Endometrial microvascular endothelial cells (primary cell): Measurements from ENCODE around the gene ZFPM1. TPM values are rescaled to one million over a fixed set of nuclear protein-coding genes. Genes with fewer than 3 reads are reported as not detected.

Experiments
- in situ Hi-C: cut with HindIII; loops from 2 replicates; pipeline ENCODE4 v1.10.0; 2017; ENCODE audit warnings: low sequenced_read_pairs, low pct_unique_long_range_greater_than_20kb; ENCODE audit errors: inconsistent ontology term
- total RNA-seq: library from RNA; depleted of rRNA; stranded (reverse); fragments of >200 nt; gene quantifications from one replicate; pipeline ENCODE4 v1.2.3, GENCODE V29; 2015; ENCODE audit errors: inconsistent ontology term

Gene ZFPM1
- total RNA-seq, 1 donor from 2014 or later = 1.2 TPM

DNA sequence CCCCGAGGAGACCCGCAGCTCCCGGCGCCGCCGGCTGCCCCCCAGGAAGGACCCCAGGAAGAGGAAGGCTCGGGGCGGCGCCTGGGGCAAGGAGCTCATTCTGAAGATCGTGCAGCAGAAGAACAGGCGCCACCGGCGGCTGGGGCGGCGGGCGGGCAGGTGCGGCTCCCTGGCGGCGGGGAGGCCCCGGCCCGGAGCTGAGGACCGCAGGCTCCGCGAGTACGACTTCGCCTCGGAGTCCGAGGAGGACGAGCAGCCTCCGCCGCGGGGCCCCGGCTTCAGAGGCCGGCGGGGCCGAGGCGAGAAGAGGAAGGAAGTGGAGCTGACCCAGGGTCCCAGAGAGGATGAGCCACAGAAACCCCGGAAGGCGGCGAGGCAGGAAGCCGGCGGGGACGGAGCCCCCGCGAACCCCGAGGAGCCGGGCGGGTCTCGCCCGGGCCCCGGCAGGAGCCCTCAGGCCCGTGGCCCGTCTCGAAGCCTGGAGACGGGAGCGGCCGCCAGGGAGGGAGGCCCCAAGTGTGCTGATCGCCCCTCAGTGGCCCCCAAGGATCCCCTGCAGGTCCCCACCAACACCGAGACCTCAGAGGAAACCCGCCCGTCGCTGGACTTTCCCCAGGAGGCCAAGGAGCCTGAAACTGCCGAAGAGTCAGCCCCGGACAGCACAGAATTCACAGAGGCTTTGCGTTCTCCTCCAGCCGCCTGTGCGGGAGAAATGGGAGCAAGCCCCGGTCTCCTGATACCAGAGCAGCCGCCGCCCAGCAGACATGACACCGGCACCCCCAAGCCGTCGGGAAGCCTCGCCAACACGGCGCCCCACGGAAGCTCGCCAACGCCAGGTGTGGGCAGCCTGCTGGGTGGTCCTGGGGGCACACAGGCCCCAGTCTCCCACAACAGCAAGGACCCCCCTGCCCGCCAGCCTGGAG is 22.3 kb upstream of the ZFPM1 start:
- in situ Hi-C loops = loop anchor here (25.0 kb wide), 1 partner anchor 107 kb away; no protein-coding TSS in a partner anchor

DNA sequence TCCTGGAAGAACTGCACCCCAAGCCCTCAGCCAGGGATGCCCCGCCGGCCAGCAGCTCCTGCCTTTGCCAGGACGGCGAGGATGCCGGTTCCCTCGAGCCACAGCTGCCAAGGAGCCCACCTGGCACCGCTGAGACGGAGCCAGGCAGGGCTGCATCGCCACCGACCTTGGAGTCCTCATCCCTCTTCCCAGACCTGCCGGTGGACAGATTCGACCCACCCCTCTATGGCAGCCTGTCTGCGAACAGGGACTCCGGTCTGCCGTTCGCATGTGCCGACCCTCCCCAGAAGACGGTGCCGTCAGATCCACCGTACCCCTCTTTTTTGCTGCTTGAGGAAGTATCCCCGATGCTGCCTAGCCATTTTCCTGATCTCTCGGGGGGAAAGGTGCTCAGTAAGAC is 21.4 kb upstream of the ZFPM1 start:
- in situ Hi-C loops = loop anchor here (25.0 kb wide), 1 partner anchor 106 kb away; no protein-coding TSS in a partner anchor

DNA sequence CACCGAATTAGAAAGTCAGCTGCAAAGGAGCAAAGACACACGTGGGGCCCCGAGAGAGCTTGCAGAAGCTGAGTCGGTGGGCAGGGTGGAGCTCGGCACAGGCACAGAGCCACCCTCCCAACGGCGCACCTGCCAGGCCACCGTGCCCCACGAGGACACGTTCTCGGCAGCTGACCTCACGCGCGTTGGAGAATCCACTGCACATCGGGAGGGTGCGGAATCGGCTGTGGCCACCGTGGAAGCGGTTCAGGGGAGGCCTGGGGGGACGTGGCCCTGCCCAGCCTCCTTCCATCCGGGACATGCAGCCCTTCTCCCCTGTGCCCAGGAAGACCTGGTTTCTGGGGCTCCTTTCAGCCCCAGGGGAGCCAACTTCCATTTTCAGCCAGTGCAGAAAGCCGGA is 20.9 kb upstream of the ZFPM1 start:
- in situ Hi-C loops = loop anchor here (25.0 kb wide), 1 partner anchor 105 kb away; no protein-coding TSS in a partner anchor

DNA sequence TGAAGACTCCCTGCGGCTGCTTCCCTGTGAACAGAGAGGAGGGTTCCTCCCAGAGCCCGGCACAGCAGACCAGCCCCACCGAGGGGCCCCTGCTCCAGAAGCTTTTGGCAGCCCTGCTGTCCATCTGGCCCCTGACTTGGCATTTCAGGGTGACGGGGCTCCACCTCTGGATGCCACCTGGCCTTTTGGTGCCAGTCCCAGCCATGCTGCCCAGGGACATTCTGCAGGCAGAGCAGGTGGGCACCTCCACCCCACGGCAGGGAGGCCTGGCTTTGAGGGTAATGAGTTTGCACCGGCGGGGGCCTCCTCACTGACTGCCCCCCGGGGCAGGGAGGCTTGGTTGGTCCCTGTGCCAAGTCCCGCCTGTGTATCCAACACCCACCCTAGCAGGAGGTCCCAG is 20.3 kb upstream of the ZFPM1 start:
- in situ Hi-C loops = loop anchor here (25.0 kb wide), 1 partner anchor 105 kb away; no protein-coding TSS in a partner anchor

DNA sequence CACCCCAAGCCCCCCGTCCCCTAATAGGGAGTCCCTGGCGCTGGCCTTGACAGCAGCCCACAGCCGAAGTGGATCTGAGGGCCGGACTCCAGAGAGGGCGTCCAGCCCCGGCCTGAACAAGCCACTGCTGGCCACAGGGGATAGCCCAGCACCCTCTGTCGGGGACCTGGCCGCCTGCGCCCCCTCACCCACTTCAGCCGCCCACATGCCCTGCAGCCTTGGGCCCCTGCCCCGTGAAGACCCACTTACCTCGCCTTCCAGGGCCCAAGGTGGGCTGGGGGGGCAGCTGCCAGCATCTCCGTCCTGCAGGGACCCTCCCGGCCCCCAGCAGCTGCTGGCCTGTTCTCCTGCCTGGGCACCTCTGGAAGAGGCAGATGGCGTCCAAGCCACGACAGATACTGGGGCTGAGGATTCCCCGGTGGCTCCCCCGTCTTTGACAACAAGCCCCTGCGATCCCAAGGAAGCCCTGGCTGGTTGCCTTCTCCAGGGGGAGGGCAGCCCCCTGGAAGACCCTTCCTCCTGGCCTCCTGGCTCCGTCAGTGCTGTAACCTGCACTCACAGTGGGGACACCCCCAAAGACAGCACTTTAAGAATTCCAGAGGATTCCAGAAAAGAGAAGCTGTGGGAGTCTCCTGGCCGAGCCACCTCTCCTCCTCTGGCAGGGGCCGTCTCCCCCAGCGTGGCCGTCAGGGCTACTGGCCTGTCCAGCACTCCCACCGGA is 19.3 kb upstream of the ZFPM1 start:
- in situ Hi-C loops = loop anchor here (25.0 kb wide), 1 partner anchor 104 kb away; no protein-coding TSS in a partner anchor

DNA sequence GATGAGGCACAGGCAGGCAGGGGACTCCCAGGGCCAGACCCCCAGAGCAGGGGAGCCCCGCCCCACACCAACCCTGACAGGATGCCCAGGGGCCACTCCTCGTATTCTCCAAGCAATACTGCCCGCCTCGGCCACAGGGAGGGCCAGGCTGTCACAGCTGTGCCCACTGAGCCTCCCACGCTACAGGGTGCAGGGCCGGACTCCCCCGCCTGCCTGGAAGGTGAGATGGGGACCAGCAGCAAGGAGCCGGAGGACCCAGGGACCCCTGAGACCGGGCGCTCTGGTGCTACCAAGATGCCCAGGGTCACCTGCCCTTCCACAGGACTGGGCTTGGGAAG is 18.8 kb upstream of the ZFPM1 start:
- in situ Hi-C loops = loop anchor here (25.0 kb wide), 1 partner anchor 103 kb away; no protein-coding TSS in a partner anchor

DNA sequence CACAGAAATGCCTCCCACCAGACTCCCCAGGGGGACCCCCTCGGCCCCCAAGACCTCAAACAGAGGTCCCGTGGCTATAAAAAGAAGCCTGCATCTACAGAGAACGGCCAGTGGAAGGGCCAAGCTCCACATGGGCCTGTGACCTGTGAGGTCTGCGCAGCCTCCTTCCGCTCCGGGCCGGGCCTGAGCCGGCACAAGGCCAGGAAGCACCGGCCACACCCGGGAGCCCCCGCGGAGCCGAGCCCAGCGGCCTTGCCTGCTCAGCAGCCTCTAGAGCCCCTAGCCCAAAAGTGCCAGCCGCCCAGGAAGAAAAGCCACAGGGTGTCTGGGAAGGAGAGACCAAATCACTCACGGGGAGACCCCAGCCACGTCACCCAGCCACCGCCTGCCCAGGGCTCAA is 18.3 kb upstream of the ZFPM1 start:
- in situ Hi-C loops = loop anchor here (25.0 kb wide), 1 partner anchor 103 kb away; no protein-coding TSS in a partner anchor

DNA sequence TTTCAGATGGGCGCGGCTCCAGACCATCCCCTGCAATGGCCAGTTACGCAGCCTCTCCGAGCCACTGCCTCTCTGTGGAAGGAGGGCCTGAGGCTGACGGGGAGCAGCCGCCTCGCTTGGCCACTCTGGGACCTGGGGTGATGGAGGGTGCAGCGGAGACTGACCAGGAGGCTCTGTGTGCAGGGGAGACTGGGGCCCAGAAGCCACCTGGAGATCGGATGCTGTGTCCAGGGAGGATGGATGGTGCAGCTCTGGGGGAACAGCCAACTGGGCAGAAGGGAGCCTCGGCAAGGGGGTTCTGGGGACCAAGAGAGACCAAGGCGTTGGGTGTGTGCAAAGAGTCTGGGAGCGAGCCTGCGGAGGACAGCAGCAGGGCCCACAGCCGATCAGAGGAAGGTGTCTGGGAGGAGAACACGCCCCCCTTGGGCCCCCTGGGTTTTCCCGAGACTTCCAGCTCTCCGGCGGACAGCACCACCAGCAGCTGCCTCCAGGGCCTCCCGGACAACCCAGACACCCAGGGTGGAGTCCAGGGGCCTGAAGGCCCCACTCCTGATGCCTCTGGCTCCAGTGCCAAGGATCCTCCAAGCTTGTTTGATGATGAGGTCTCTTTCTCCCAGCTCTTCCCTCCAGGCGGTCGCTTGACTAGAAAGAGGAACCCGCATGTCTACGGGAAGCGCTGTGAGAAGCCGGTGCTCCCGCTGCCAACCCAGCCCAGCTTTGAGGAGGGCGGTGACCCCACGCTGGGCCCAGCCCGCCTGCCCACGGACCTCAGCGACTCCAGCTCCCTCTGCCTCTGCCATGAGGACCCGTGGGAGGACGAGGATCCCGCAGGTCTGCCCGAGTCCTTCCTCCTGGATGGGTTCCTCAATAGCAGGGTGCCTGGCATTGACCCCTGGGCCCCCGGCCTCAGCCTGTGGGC is 17.4 kb upstream of the ZFPM1 start:
- in situ Hi-C loops = loop anchor here (25.0 kb wide), 1 partner anchor 102 kb away; no protein-coding TSS in a partner anchor

DNA sequence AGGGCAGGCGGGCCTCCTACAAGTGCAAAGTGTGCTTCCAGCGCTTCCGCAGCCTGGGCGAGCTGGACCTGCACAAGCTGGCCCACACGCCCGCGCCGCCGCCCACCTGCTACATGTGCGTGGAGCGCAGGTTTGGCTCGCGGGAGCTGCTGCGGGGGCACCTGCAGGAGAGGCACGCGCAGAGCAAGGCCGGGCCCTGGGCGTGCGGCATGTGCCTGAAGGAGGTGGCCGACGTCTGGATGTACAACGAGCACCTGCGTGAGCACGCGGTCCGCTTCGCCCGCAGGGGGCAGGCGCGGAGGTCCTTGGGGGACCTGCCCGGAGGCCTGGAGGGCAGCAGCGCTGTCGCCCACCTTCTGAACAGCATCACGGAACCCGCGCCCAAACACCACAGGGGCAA is 16.3 kb upstream of the ZFPM1 start:
- in situ Hi-C loops = loop anchor here (25.0 kb wide), 1 partner anchor 101 kb away; no protein-coding TSS in a partner anchor

DNA sequence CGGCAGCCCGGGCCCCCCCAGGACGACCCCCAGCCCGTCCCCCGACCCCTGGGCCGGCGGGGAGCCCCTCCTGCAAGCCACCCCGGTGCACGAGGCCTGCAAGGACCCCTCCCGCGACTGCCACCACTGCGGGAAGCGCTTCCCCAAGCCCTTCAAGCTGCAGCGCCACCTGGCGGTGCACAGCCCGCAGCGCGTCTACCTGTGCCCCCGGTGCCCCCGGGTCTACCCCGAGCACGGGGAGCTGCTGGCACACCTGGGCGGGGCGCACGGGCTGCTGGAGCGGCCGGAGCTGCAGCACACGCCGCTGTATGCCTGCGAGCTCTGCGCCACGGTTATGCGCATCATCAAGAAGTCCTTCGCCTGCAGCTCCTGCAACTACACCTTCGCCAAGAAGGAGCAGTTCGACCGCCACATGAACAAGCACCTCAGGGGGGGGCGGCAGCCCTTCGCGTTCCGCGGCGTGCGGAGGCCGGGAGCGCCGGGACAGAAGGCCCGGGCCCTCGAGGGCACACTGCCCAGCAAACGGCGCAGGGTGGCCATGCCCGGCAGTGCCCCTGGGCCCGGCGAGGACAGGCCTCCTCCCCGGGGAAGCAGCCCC is 15.6 kb upstream of the ZFPM1 start:
- in situ Hi-C loops = loop anchor here (25.0 kb wide), 1 partner anchor 100 kb away; no protein-coding TSS in a partner anchor

DNA sequence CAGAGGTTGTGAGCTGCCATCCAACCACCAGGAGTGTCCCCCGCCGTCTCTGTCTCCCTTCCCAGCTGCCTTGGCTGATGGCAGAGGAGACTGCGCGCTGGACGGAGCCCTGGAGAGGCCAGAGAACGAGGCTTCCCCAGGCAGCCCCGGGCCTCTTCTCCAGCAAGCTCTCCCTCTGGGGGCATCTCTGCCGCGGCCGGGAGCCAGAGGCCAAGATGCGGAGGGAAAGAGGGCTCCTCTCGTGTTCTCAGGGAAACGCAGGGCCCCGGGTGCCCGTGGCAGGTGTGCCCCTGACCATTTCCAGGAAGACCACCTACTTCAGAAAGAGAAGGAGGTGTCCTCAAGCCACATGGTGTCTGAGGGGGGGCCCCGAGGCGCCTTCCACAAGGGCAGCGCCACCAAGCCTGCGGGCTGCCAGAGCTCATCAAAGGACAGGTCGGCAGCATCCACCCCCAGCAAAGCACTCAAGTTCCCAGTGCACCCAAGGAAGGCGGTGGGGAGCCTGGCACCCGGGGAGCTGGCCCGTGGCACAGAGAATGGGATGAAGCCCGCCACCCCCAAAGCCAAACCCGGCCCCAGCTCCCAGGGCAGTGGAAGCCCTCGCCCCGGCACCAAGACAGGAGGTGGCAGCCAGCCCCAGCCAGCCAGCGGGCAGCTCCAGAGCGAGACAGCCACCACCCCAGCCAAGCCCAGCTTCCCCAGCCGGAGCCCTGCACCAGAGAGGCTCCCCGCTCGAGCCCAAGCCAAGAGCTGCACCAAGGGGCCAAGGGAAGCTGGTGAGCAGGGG is 14.8 kb upstream of the ZFPM1 start:
- in situ Hi-C loops = loop anchor here (25.0 kb wide), 1 partner anchor 99 kb away; no protein-coding TSS in a partner anchor

DNA sequence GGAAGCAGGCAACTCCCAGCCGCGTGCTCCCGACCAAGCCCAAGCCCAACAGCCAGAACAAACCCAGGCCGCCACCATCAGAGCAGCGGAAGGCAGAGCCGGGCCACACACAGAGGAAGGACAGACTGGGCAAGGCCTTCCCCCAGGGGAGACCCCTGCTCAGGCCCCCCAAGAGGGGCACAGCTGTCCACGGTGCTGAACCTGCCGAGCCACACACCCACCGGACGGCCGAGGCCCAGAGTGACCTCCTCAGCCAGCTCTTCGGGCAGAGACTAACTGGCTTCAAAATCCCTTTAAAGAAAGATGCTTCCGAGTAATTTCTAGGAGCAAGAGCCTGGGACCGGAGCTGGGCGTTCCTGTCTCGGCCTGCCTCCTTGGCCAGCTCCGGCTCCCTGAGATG is 14.1 kb upstream of the ZFPM1 start:
- in situ Hi-C loops = loop anchor here (25.0 kb wide), 1 partner anchor 98 kb away; no protein-coding TSS in a partner anchor

DNA sequence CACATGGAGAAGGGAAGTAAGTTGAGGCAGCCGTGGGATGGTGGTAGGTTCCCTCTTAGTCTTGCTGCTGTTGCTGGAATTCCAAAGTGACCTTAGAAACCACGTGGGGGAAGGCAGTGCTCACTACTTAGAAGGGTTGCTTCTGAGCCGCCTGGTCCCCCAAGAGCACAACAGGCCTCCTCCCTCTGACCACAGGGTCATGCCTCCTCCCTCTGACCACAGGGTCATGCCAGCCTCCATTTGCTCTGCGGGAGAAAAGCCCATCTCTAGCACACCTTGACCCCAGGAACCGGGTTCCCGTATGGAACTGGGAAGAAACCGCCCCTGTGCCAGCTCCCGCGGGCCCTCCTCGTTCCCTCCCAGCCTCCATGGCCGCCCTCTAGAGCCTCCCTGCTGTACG is 13.4 kb upstream of the ZFPM1 start:
- in situ Hi-C loops = loop anchor here (25.0 kb wide), 1 partner anchor 98 kb away; no protein-coding TSS in a partner anchor

DNA sequence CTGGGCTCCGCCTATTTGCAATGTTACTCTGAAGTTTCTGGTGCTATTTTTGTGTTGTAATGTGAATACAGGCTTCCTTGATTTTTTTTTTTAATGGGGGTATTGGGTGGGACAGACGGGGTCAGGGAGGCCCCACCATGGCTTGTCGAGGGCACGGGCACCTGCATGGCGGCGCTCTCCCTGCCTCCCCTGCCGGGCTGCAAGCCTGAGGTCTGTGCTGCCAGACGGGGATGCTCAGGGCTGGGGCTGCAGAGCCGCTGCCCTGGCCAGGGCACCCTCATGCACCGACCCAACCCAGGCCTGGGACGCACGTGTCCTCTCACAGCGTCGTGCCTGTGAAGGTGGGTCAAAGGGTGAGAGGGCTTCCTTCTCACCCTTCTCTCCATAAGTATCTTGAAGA is 13.0 kb upstream of the ZFPM1 start:
- in situ Hi-C loops = loop anchor here (25.0 kb wide), 1 partner anchor 97 kb away; no protein-coding TSS in a partner anchor

DNA sequence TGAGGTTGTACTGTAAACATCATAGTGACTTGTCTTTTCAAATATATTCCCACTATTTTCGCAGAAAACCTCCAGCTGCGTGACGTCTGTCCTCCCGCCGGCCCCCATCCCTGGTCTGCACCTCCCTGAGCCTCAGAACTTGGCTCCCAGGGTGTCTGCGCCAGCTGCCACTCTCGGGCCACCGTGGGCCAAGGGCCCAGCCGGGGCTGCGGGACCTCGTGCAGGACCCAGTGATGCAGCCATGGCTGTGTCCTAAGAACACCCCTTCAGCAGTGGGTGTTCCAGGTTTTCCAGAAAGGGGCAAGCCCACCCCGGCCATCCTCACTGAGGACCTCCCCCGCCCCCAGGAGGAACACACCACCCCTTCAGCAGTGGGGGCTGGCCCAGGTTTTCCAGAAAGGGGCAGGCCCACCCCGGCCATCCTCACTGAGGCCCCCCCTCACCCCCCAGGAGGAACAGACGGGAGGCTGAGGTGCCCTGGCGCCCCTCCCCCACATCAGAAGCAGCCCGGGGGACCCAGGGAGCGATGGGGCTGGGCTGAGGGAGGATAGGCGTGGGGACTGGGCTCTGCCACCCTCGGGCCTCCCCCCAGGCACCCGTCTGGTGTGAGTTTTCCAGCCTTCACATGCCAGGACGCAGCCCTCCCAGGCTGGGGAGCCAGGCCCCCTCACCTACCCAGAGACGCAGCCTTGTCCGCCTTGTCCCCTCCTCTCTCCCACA is 12.2 kb upstream of the ZFPM1 start:
- in situ Hi-C loops = loop anchor here (25.0 kb wide), 1 partner anchor 96 kb away; no protein-coding TSS in a partner anchor

DNA sequence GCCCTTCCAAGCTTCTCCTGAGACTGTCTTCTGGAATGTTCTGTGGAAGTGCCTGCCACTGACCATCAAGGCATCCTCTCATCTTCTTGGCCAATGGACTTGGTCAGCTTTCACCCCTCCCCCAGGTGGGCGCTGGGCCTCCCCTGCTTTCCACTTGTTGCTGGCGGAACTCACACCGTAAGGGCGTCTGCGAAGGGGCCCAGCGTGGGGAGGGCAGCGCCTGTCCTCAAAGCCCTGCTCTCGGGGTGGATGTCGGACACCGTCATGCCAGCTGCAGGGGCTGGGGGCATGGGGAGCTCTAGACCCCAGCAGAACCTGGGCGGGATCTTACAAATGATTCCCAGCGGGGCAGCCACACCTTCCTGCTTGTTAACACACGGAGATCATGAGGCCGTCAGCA is 11.6 kb upstream of the ZFPM1 start:
- in situ Hi-C loops = loop anchor here (25.0 kb wide), 1 partner anchor 96 kb away; no protein-coding TSS in a partner anchor
